ENCODE data around the gene ARGLU1.

ARGLU1 gene

GRCh38 chr13:106569233-106570095, 1.5 kb upstream of the ARGLU1 start:
- Mint-ChIP-seq H3K4me3 (no peak overlapping the region), H3K4me1 (peaks cover 38% of the 10 kb centered on the region), H3K9me3 (peaks cover 2% of the 10 kb centered on the region), H3K36me3 (peaks cover 2% of the 10 kb centered on the region), H3K27me3 (no peaks in the 10 kb centered on the region), H3K27ac (no peak overlapping the region)
- ATAC-seq (ENCODE audit: low read depth) (no peak), DNase-seq (ENCODE audit: low spot score in 2 of 2) (no peak)

GRCh38 chr13:106568299-106569003, 514 bp upstream of the ARGLU1 start:
- H3K27ac Mint-ChIP-seq, result peak overlapping the region; percentile 99
- H3K4me3 Mint-ChIP-seq, result peak overlapping the region; percentile 100
- H3K36me3 Mint-ChIP-seq, result peaks cover 2% of the 10 kb centered on the region
- H3K27me3 Mint-ChIP-seq, result no peaks in the 10 kb centered on the region
- no peaks in the 10 kb centered on the region for H3K9me3 Mint-ChIP-seq
- ATAC-seq (ENCODE audit: low read depth), result no peak
- DNase-seq (ENCODE audit: low spot score in 2 of 2), result no peak
- H3K4me1 Mint-ChIP-seq, result peaks cover 47% of the 10 kb centered on the region

GRCh38 chr13:106566641-106567473, 1.1 kb downstream of the ARGLU1 start:
- H3K27me3 Mint-ChIP-seq, result no peaks in the 10 kb centered on the region
- no peaks in the 10 kb centered on the region for H3K9me3 Mint-ChIP-seq
- peak overlapping the region; percentile 99 for H3K27ac Mint-ChIP-seq
- peaks cover 54% of the 10 kb centered on the region for H3K4me1 Mint-ChIP-seq
- peaks cover 2% of the 10 kb centered on the region for H3K36me3 Mint-ChIP-seq
- DNase-seq (ENCODE audit: low spot score in 2 of 2) (peak; percentile 13 to 15), ATAC-seq (ENCODE audit: low read depth) (peak; percentile 6)
- peak overlapping the region; percentile 100 for H3K4me3 Mint-ChIP-seq

- Mint-ChIP-seq H3K27me3 (no peaks in the 10 kb centered on the region), H3K4me1 (peaks cover 60% of the 10 kb centered on the region), H3K36me3 (peaks cover 3% of the 10 kb centered on the region), H3K9me3 (no peaks in the 10 kb centered on the region), H3K4me3 (peak overlapping the region; percentile 63), H3K27ac (peak overlapping the region; percentile 33)
- ATAC-seq (ENCODE audit: low read depth) (no peak), DNase-seq (ENCODE audit: low spot score in 2 of 2) (no peak)
Observed at GRCh38 chr13:106565127-106565775, 2.7 kb downstream of the ARGLU1 start.

GRCh38 chr13:106562301-106562700, 5.6 kb downstream of the ARGLU1 start:
- Mint-ChIP-seq H3K27me3 (no peaks in the 10 kb centered on the region), H3K4me3 (peak overlapping the region; percentile 21), H3K4me1 (peaks cover 58% of the 10 kb centered on the region), H3K36me3 (peaks cover 13% of the 10 kb centered on the region), H3K9me3 (no peaks in the 10 kb centered on the region), H3K27ac (peak overlapping the region; percentile 72)
- ATAC-seq (ENCODE audit: low read depth), result no peak
- no peak for DNase-seq (ENCODE audit: low spot score in 2 of 2)

- Mint-ChIP-seq H3K4me3 (peak overlapping the region; percentile 51), H3K27ac (peak overlapping the region; percentile 75), H3K9me3 (no peaks in the 10 kb centered on the region), H3K36me3 (peaks cover 18% of the 10 kb centered on the region), H3K4me1 (peaks cover 53% of the 10 kb centered on the region), H3K27me3 (no peaks in the 10 kb centered on the region)
- peak in 1 of 2 donors; percentile 23 for DNase-seq (ENCODE audit: low spot score in 2 of 2)
- peak; percentile 89 for ATAC-seq (ENCODE audit: low read depth)
Observed at GRCh38 chr13:106561551-106562170, 6.3 kb downstream of the ARGLU1 start.

GRCh38 chr13:106560821-106561220, 7.1 kb downstream of the ARGLU1 start:
- peaks cover 45% of the 10 kb centered on the region for H3K4me1 Mint-ChIP-seq
- peak overlapping the region; percentile 75 for H3K27ac Mint-ChIP-seq
- no peaks in the 10 kb centered on the region for H3K27me3 Mint-ChIP-seq
- ATAC-seq (ENCODE audit: low read depth) (no peak), DNase-seq (ENCODE audit: low spot score in 2 of 2) (no peak)
- H3K4me3 Mint-ChIP-seq, result no peak overlapping the region
- H3K9me3 Mint-ChIP-seq, result no peaks in the 10 kb centered on the region
- peaks cover 22% of the 10 kb centered on the region for H3K36me3 Mint-ChIP-seq

GRCh38 chr13:106558527-106558926, 9.4 kb downstream of the ARGLU1 start:
- peaks cover 29% of the 10 kb centered on the region for H3K4me1 Mint-ChIP-seq
- H3K36me3 Mint-ChIP-seq, result peaks cover 32% of the 10 kb centered on the region

GRCh38 chr13:106555631-106556328, 12.2 kb downstream of the ARGLU1 start:
- Mint-ChIP-seq H3K27me3 (no peaks in the 10 kb centered on the region), H3K4me1 (peaks cover 20% of the 10 kb centered on the region), H3K4me3 (no peak overlapping the region), H3K36me3 (peaks cover 40% of the 10 kb centered on the region), H3K9me3 (no peaks in the 10 kb centered on the region), H3K27ac (peak overlapping the region; percentile 25)
- ATAC-seq (ENCODE audit: low read depth) (no peak), DNase-seq (ENCODE audit: low spot score in 2 of 2) (no peak)

More at GRCh38 chr13:106558527-106558926, 9.4 kb downstream of the ARGLU1 start:
- H3K27ac Mint-ChIP-seq, result peak overlapping the region; percentile 17
- H3K27me3 Mint-ChIP-seq, result no peaks in the 10 kb centered on the region
- H3K4me3 Mint-ChIP-seq, result no peak overlapping the region
- no peaks in the 10 kb centered on the region for H3K9me3 Mint-ChIP-seq
- DNase-seq (ENCODE audit: low spot score in 2 of 2) (no peak), ATAC-seq (ENCODE audit: low read depth) (no peak)

GRCh38 chr13:106551751-106552150, 16.2 kb downstream of the ARGLU1 start:
- Mint-ChIP-seq H3K36me3 (peaks cover 32% of the 10 kb centered on the region), H3K4me3 (no peak overlapping the region), H3K27ac (peak overlapping the region; percentile 1)

GRCh38 chr13:106551350-106551749, 16.6 kb downstream of the ARGLU1 start:
- no peaks in the 10 kb centered on the region for H3K9me3 Mint-ChIP-seq
- no peak for DNase-seq (ENCODE audit: low spot score in 2 of 2)
- no peak for ATAC-seq (ENCODE audit: low read depth)
- H3K4me1 Mint-ChIP-seq, result peaks cover 20% of the 10 kb centered on the region
- H3K27ac Mint-ChIP-seq, result peak overlapping the region; percentile 1
- no peaks in the 10 kb centered on the region for H3K27me3 Mint-ChIP-seq
- H3K4me3 Mint-ChIP-seq, result no peak overlapping the region
- H3K36me3 Mint-ChIP-seq, result peaks cover 30% of the 10 kb centered on the region

More at GRCh38 chr13:106551751-106552150, 16.2 kb downstream of the ARGLU1 start:
- Mint-ChIP-seq H3K27me3 (no peaks in the 10 kb centered on the region), H3K9me3 (no peaks in the 10 kb centered on the region), H3K4me1 (peaks cover 20% of the 10 kb centered on the region)
- DNase-seq (ENCODE audit: low spot score in 2 of 2) (no peak), ATAC-seq (ENCODE audit: low read depth) (no peak)

- H3K27me3 Mint-ChIP-seq, result no peaks in the 10 kb centered on the region
- ATAC-seq (ENCODE audit: low read depth) (no peak), DNase-seq (ENCODE audit: low spot score in 2 of 2) (no peak)
- H3K4me1 Mint-ChIP-seq, result peaks cover 20% of the 10 kb centered on the region
- peaks cover 25% of the 10 kb centered on the region for H3K36me3 Mint-ChIP-seq
- H3K27ac Mint-ChIP-seq, result peak overlapping the region; percentile 1
- H3K9me3 Mint-ChIP-seq, result no peaks in the 10 kb centered on the region
- H3K4me3 Mint-ChIP-seq, result no peak overlapping the region
Observed at GRCh38 chr13:106550570-106551135, 17.3 kb downstream of the ARGLU1 start.

Measured in memory B cell (primary cell).